Astrocyte of the cerebellum (primary cell): ENCODE data around the gene UBQLN4.

Experiments
- DNase-seq: peaks from one replicate; pipeline ENCODE4 v3.0.0-alpha.2; 2011; ENCODE audit warnings: low read depth
- H3K4me3 ChIP-seq: 2 replicates; pipeline ENCODE4 v1.5.1; 2011; ENCODE audit warnings: mild to moderate bottlenecking, low read depth, low read length, moderate library complexity
- in situ Hi-C: cut with HindIII; loops from 2 replicates; pipeline ENCODE4 v1.10.0; 2017; ENCODE audit warnings: low sequenced_read_pairs
- TF ChIP-seq, protein P1 (sequence below): IDR thresholded peaks from 2 replicates; pipeline ENCODE4 v1.5.1; 2012; ENCODE audit warnings: low read length, low read depth, moderate library complexity, mild to moderate bottlenecking; ENCODE audit errors: missing control alignments

UBQLN4 gene

DNA sequence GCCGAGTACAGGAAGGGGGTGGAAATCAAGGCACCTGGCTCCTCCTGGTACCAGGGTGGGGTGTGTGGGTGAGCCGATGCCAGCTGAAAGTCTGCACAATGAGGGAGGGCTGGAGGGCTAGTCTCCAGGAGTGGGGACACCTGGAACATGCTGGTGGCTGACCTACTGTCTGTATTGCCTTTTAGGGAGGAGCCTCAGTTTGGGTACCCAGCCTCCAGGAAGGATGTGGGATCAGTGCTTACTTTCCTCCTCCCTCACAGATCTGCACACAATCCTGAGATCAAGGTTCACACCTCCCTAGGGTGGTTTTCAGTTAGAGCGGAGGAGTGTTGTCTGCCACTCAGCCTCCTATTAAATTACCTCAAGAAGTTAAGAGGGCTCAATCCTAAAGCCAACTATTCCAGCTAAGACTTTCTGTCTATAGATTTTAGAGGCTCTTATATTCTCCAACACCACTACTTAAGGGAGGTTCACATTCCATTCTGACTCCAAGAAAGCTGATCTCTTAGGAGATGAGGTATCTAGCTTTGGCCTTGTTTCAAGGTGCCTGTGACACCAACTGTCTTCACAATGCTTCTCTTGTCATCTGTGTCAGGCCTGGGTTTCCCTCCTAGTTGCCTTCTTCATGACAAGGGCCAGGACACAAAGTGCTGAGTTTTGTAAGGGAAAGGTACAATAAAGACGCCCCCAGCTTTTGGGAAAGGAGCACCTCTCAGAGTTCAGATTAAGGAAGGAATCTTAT is 48.6 kb downstream of the UBQLN4 start:
- in situ Hi-C loops, result no loop called here
- DNase-seq, result no peak
- H3K4me3 ChIP-seq, result no peak overlapping the region
- TF ChIP-seq, protein P1, sequence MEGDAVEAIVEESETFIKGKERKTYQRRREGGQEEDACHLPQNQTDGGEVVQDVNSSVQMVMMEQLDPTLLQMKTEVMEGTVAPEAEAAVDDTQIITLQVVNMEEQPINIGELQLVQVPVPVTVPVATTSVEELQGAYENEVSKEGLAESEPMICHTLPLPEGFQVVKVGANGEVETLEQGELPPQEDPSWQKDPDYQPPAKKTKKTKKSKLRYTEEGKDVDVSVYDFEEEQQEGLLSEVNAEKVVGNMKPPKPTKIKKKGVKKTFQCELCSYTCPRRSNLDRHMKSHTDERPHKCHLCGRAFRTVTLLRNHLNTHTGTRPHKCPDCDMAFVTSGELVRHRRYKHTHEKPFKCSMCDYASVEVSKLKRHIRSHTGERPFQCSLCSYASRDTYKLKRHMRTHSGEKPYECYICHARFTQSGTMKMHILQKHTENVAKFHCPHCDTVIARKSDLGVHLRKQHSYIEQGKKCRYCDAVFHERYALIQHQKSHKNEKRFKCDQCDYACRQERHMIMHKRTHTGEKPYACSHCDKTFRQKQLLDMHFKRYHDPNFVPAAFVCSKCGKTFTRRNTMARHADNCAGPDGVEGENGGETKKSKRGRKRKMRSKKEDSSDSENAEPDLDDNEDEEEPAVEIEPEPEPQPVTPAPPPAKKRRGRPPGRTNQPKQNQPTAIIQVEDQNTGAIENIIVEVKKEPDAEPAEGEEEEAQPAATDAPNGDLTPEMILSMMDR, result no peak

DNA sequence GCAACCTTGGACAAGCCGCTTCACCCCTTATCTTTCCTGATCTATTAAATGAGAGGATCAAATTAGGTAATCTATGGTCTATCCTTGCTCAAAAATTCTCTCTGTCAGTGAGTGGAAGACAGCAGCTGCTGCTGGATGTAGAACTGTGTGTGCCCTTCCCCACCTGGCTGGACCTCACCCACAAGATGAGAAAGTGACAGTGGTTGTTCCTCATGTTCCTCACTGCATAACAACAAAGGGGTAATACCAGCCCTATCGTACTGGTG is 49.7 kb downstream of the UBQLN4 start:
- in situ Hi-C loops, result no loop called here
- H3K4me3 ChIP-seq, result no peak overlapping the region
- TF ChIP-seq, protein P1, result no peak
- no peak for DNase-seq

DNA sequence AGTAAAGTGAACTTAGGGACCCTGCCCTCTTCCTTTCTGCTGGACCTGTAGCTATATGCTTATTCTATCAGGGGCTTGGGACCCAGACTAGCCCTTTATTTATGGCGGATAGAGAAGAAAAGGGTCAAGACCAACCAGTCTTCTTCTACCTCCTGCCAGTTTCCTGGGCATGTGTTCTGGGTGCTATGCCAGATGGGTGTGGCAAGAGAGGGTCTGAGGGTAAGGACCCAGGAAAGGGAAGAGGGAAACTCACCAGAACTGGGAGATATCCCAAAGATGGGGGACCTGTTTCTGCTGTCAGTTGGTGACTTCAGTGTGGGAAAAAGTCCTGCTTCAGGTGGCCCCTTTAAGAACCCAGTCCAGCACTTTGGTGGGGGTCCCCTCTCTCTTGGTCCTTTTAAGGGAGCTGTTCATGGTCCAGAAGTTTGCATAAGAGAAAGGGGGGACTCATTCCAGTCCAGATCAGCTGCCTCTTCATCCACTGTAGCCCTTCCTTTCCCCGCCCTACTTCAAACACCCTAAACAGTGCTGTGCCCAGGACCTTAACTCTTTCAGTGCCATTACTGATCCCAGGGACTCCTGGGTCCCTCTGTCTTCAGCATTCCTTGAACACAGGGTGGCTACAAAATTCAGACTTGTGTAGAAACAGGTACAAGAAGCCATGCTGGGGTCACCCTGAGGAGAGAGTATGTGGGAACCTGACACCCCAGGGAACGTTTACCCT is 51.2 kb downstream of the UBQLN4 start:
- in situ Hi-C loops, result no loop called here
- no peak overlapping the region for H3K4me3 ChIP-seq
- DNase-seq, result no peak
- TF ChIP-seq, protein P1, result no peak

DNA sequence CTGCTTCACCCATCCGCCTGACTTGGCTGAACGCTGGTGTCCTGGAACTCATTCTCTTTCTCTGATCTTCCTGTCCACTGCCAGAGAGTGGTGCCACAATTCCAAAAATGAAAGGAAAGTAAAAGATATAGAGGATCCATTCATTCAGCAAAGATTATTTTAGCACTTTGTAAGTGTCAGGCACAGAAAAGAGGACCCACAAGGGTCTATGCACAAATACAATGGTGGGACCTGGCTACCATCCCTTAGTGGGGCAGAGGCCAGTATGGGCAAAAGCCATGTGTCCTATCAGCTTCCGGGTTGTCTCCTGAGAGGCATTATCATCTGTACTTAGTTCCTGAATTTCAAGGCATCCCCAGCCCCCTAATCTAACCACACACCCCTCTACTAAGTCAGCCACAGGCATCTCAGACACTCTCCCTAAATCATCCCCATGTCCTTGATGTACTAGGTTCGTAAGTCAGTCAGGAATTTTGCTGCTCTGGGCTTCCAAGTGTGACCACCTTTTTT is 51.9 kb downstream of the UBQLN4 start:
- DNase-seq, result no peak
- no peak overlapping the region for H3K4me3 ChIP-seq
- TF ChIP-seq, protein P1, result peak; percentile 5
- in situ Hi-C loops, result no loop called here

DNA sequence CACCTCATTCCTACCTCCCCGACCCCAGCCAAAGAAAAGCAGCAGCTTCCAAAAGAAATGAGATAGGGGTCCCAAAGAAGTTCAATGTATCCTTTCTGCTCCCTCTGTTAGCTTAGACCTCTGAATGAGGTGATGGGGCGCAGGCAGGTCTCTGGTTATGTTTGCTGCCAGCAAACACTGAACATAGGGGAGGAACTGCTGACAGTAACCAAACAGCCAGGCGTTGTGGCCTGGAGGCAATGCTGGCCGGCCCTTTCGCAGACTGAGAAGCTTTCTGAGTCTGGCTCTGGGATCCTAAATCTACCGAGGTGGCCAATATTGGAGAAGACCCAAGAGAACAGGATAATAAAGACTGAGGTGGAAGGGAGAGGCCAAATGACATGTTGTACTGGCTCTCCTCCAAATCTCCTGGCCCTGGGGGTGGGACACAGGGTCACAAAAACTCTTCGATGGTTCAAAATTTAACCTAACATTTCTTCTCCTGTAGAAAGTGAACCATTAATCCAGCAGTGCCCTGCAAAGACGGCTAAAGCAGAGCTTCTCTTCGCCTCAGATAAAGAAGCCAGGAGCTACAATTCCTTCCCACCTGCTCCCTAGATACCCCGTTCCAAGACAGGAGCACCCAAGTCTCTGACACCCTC is 52.5 kb downstream of the UBQLN4 start:
- no peak overlapping the region for H3K4me3 ChIP-seq

DNA sequence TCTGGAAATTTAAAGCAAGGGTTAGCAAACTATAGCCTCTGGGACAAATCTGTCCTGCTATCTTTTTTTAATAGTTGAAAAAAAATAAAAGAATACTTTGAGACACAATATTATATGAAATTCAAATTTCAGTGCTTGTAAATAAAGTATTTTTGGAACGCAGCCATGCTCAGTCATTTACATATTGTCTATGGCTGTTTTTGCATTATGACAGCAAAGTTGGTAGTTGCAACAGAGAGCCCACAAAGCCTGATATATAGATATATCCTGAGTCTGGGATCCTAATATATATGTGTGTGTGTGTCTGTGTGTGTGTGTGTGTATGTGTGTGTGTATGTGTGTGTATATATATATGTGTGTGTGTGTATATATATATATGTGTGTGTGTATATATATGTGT is 53.6 kb downstream of the UBQLN4 start:
- TF ChIP-seq, protein P1, result no peak
- in situ Hi-C loops, result no loop called here

More for the DNA sequence above, 52.5 kb downstream of the UBQLN4 start:
- TF ChIP-seq, protein P1, result no peak
- no peak for DNase-seq
- in situ Hi-C loops, result no loop called here

More for the DNA sequence above, 53.6 kb downstream of the UBQLN4 start:
- no peak overlapping the region for H3K4me3 ChIP-seq
- no peak for DNase-seq
